ENCODE results near the gene FXYD1.

Gene FXYD1

DNA sequence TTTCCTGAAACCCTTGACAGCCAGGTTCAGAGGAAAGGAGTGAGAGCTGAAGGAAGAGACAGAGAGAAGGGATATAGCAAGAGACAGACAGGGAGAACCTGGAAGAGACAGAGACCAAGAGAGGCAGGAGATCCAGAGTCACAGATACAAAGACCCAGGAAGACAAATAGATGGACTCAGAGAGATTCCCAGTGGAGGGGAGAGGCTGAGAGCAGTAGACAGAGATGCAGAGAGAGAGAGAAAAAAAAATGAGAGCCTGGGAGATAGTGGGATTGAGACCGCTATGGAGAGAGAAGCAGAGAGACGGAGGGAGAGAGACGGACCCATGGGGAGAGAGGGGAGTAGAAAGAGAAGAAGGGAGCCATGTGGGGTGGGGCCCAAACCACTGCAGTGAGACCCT is 5.2 kb downstream of the FXYD1 start:
- TF ChIP-seq, protein P1, sequence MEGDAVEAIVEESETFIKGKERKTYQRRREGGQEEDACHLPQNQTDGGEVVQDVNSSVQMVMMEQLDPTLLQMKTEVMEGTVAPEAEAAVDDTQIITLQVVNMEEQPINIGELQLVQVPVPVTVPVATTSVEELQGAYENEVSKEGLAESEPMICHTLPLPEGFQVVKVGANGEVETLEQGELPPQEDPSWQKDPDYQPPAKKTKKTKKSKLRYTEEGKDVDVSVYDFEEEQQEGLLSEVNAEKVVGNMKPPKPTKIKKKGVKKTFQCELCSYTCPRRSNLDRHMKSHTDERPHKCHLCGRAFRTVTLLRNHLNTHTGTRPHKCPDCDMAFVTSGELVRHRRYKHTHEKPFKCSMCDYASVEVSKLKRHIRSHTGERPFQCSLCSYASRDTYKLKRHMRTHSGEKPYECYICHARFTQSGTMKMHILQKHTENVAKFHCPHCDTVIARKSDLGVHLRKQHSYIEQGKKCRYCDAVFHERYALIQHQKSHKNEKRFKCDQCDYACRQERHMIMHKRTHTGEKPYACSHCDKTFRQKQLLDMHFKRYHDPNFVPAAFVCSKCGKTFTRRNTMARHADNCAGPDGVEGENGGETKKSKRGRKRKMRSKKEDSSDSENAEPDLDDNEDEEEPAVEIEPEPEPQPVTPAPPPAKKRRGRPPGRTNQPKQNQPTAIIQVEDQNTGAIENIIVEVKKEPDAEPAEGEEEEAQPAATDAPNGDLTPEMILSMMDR (IDR thresholded peaks at IDR 0.05; ENCODE audit: insufficient read depth, low read length, missing control alignments) = no peak
- ChIA-PET POLR2A (no interaction called here), CTCF (interaction anchor here (1.2 to 7.8 kb wide), 4 partner anchors 8 to 77 kb away, joined by 5 to 104 read pairs (median 16); partner anchors contain the start of genes FXYD5 and LGI4)
- DNase-seq (ENCODE audit: low read depth, low spot score) = no peak
- H3K4me3 ChIP-seq (ENCODE audit: low read depth, low read length) = no peak overlapping the region

DNA sequence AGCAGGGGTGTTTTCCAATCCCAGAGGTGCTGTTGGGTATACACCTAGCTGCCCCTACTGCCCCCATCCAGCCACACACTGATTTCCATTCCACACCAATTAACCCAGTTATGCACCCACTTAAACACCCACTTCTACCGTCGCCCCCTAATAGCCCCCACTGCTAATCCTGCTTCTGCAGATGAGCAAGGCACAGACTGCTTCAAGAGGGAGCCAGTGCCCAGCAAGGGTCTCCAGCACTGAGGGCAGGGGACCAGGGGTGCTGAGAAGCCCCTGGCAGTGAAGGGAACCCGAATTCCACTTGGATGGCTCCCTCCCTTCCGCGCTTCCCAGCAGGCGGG is 5.6 kb downstream of the FXYD1 start:
- TF ChIP-seq, protein P1 (IDR thresholded peaks at IDR 0.05; ENCODE audit: insufficient read depth, low read length, missing control alignments) = no peak
- ChIA-PET CTCF (interaction anchor here (1.2 to 7.8 kb wide), 4 partner anchors 9 to 78 kb away, joined by 5 to 104 read pairs (median 16); partner anchors contain the start of genes FXYD5 and LGI4), POLR2A (no interaction called here)
- no peak for DNase-seq (ENCODE audit: low read depth, low spot score)
- H3K4me3 ChIP-seq (ENCODE audit: low read depth, low read length) = no peak overlapping the region

DNA sequence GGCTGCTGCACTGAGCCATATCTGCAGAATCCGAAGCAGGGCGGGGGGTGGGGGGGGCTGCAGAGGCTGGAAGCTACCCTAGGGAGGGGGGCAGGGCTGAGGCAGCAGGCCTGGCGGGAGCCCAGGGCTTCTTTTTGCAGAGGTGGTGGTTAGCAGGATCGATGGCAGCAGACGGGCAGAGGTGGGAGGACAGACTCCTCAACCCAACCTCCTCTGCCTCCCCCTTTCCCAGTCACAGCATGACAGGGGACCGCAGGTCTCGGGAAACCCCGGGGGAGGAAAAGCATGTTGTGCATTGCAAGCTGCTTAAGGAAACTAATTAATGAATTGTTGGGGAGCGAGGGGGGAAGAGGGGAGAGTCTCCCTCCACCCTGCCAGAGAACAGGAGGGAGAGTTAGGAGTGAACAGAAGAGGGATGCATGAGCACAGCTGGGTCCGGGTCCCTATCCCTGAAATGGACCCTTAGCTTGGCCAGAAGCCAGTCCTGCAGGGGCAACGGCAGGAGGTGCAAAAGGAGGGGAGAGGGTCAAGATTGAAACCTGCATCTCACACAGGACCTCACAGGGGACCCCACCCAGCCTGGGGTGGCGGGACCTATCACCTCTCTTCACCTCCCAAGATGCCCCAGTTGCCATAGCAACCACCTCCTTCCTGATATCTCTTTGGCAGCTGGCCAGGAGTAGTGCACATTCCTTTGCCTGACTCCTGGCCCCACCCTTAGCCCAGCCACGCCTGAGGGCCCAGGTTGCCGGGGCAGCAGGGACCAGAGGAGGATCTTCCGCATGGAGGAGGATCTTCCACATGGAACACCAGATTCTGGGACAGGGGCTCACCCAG is 6.2 kb downstream of the FXYD1 start:
- no peak for DNase-seq (ENCODE audit: low read depth, low spot score)
- no peak overlapping the region for H3K4me3 ChIP-seq (ENCODE audit: low read depth, low read length)
- ChIA-PET POLR2A (no interaction called here), CTCF (interaction anchor here (0.9 to 7.8 kb wide), 5 partner anchors 9 to 126 kb away, joined by 3 to 104 read pairs (median 27); partner anchors contain the start of genes FXYD5 and LGI4)
- TF ChIP-seq, protein P1 (IDR thresholded peaks at IDR 0.05; ENCODE audit: insufficient read depth, low read length, missing control alignments) = no peak

DNA sequence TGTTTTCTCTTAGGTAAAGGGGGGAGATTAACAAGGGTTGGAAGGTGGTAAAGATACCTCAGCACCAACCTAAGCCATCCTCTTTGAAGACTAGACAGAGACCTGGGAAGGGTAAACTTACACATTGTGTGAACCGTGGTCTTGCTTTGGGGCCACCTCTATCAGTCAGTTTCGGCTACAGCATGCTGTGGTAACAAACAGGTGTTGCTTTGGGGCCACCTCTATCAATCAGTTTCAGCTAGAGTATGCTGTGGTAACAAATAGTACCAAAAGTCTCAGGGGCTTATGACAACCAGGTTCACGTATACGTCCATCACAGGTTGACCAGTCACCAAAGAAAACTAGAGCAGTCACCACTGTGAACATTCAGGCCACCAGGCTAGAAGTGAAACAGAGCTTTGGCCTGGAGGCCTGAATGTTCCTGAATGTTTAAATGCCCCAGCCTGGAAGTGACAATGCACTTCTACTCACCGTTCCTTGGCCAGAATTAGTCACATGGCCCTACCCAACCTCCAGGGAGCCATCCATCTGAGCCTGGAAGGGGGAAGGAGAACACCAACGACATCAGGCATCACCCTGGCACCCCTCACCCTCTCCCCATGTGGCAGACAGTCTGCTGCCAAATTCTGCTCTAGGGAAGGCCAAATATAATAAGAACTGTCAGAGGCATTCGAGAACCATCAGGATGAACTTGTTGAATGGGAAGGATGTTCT is 8.3 kb downstream of the FXYD1 start:
- no peak for DNase-seq (ENCODE audit: low read depth, low spot score)
- CTCF ChIA-PET = interaction anchor here (1.2 to 7.8 kb wide), 3 partner anchors 7 to 32 kb away, joined by 3 to 104 read pairs (median 34); partner anchors contain the start of genes FXYD5 and LGI4
- POLR2A ChIA-PET = no interaction called here
- no peak overlapping the region for H3K4me3 ChIP-seq (ENCODE audit: low read depth, low read length)
- TF ChIP-seq, protein P1 (IDR thresholded peaks at IDR 0.05; ENCODE audit: insufficient read depth, low read length, missing control alignments) = no peak

DNA sequence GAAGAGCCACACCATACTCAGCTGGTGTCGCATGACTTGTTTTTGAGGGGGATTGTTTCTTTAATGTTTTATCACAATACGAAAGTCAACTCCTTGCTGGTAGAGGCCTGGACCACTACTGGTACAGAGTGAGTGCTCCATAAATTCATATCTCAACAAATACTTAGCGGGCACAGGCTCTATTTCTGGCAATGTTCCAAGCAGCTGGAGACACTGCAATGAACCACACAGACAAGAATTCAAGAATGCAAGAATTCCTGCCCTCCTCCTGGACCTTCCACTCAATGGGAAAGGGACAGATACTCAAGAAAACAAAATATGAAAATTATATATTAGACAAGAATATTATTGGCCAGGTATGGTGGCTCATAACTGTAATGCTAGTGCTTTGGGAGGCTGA is 10.8 kb downstream of the FXYD1 start:
- no peak for DNase-seq (ENCODE audit: low read depth, low spot score)
- H3K4me3 ChIP-seq (ENCODE audit: low read depth, low read length) = no peak overlapping the region
- POLR2A ChIA-PET = no interaction called here
- TF ChIP-seq, protein P1 (IDR thresholded peaks at IDR 0.05; ENCODE audit: insufficient read depth, low read length, missing control alignments) = no peak
- CTCF ChIA-PET = interaction anchor here (1.1 to 5.1 kb wide), 4 partner anchors 7 to 83 kb away, joined by 3 to 34 read pairs (median 6); partner anchors contain the start of gene LGI4

DNA sequence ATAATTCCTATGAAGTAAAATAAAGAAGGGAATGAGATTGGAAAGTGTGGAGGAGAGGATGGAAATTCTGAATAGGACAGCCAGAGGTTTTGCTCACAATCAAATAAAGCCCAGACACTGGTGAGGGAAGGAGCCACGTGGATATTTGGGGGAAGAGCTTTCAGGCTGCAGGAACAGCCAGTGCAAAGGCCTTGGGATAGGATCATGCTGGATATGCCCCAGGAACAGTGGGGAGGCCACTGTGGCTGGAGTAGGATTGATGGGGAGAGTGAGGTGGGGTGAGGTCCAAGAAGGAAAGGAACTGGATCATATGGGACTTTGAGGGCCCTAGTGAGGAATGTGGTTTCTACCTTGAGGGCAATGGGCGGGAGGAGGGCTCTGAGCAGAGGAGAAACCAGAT is 11.8 kb downstream of the FXYD1 start:
- ChIA-PET POLR2A (no interaction called here), CTCF (interaction anchor here (1.0 to 6.5 kb wide), 4 partner anchors 8 to 107 kb away, joined by 4 to 104 read pairs (median 4); partner anchors contain the start of gene FXYD7)
- H3K4me3 ChIP-seq (ENCODE audit: low read depth, low read length) = no peak overlapping the region
- TF ChIP-seq, protein P1 (IDR thresholded peaks at IDR 0.05; ENCODE audit: insufficient read depth, low read length, missing control alignments) = no peak
- no peak for DNase-seq (ENCODE audit: low read depth, low spot score)

All from AG04449 (cell line).